ENCODE results near the gene NDRG3. TPM values are rescaled to one million over a fixed set of nuclear protein-coding genes. Genes with fewer than 3 reads are reported as not detected.

Gene NDRG3
- total RNA-seq, 1 donor from 2014 or later = 24.7 TPM

- peak overlapping the region; percentile 57 for H3K27ac Mint-ChIP-seq
Observed at GRCh38 chr20:36775196-36775595, 29.3 kb upstream of the NDRG3 start.

GRCh38 chr20:36773597-36774390 lies 27.9 kb upstream of the NDRG3 start, which contains the start of gene DSN1:
TSS of gene DSN1 (minus strand) at chr20:36773763. CDS start at chr20:36771458, 2,305 bp downstream.
- peak within 1 kb of the TSS; percentile 94 for H3K4me3 Mint-ChIP-seq (ENCODE audit: low read depth)
- peak within 1 kb of the TSS; percentile 99 for H3K27ac Mint-ChIP-seq
- peaks cover 7% of the 10 kb centered on the region for H3K4me1 Mint-ChIP-seq (ENCODE audit: low read depth)
- H3K9me3 Mint-ChIP-seq (ENCODE audit: low read depth) = no peaks in the 10 kb centered on the region
- DNase-seq (ENCODE audit: low spot score, unreplicated experiment) = peak; percentile 99
- H3K36me3 Mint-ChIP-seq (ENCODE audit: insufficient read depth) = peaks cover 2% of the 10 kb centered on the region
- TF ChIP-seq, protein P1, sequence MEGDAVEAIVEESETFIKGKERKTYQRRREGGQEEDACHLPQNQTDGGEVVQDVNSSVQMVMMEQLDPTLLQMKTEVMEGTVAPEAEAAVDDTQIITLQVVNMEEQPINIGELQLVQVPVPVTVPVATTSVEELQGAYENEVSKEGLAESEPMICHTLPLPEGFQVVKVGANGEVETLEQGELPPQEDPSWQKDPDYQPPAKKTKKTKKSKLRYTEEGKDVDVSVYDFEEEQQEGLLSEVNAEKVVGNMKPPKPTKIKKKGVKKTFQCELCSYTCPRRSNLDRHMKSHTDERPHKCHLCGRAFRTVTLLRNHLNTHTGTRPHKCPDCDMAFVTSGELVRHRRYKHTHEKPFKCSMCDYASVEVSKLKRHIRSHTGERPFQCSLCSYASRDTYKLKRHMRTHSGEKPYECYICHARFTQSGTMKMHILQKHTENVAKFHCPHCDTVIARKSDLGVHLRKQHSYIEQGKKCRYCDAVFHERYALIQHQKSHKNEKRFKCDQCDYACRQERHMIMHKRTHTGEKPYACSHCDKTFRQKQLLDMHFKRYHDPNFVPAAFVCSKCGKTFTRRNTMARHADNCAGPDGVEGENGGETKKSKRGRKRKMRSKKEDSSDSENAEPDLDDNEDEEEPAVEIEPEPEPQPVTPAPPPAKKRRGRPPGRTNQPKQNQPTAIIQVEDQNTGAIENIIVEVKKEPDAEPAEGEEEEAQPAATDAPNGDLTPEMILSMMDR (IDR thresholded peaks at IDR 0.05; ENCODE audit: unreplicated experiment) = no peak
- no peaks in the 10 kb centered on the region for H3K27me3 Mint-ChIP-seq

More at GRCh38 chr20:36775196-36775595, 29.3 kb upstream of the NDRG3 start:
- TF ChIP-seq, protein P1 (IDR thresholded peaks at IDR 0.05; ENCODE audit: unreplicated experiment) = no peak
- no peaks in the 10 kb centered on the region for H3K27me3 Mint-ChIP-seq
- H3K9me3 Mint-ChIP-seq (ENCODE audit: low read depth) = no peaks in the 10 kb centered on the region
- no peak for DNase-seq (ENCODE audit: low spot score, unreplicated experiment)
- peaks cover 2% of the 10 kb centered on the region for H3K36me3 Mint-ChIP-seq (ENCODE audit: insufficient read depth)
- peak overlapping the region; percentile 94 for H3K4me3 Mint-ChIP-seq (ENCODE audit: low read depth)
- H3K4me1 Mint-ChIP-seq (ENCODE audit: low read depth) = peaks cover 7% of the 10 kb centered on the region

- H3K36me3 Mint-ChIP-seq (ENCODE audit: insufficient read depth) = peaks cover 2% of the 10 kb centered on the region
- TF ChIP-seq, protein P1 (IDR thresholded peaks at IDR 0.05; ENCODE audit: unreplicated experiment) = no peak
- H3K9me3 Mint-ChIP-seq (ENCODE audit: low read depth) = no peaks in the 10 kb centered on the region
Observed at GRCh38 chr20:36773107-36773596, 27.3 kb upstream of the NDRG3 start.

DNA sequence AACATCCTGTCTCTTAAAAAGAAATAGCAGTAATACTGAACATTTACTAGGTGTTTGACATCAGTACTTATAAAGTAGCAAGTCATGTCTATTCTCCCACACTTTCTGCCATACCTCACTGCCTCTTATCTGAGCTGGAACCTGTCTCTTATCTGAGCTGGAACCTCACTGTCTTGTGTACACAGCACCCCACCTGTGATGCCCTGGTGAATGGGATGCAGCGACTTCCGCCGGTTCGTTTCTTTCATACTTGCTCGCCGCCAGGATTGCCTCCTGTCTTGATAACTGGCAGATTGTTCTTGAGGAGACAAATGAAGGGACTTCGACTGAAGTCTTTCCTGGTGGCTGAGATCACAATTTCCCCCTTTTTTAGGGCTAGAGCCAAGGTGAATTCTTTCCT lies 24.8 kb upstream of the NDRG3 start:
- H3K36me3 Mint-ChIP-seq (ENCODE audit: insufficient read depth) = peaks cover 2% of the 10 kb centered on the region
- H3K4me3 Mint-ChIP-seq (ENCODE audit: low read depth) = no peak overlapping the region
- no peak for DNase-seq (ENCODE audit: low spot score, unreplicated experiment)
- no peaks in the 10 kb centered on the region for H3K9me3 Mint-ChIP-seq (ENCODE audit: low read depth)
- peak overlapping the region; percentile 2 for H3K27ac Mint-ChIP-seq
- no peaks in the 10 kb centered on the region for H3K27me3 Mint-ChIP-seq
- TF ChIP-seq, protein P1 (IDR thresholded peaks at IDR 0.05; ENCODE audit: unreplicated experiment) = no peak
- H3K4me1 Mint-ChIP-seq (ENCODE audit: low read depth) = peaks cover 7% of the 10 kb centered on the region

More at GRCh38 chr20:36773107-36773596, 27.3 kb upstream of the NDRG3 start:
- Mint-ChIP-seq H3K4me3 (ENCODE audit: low read depth) (peak overlapping the region; percentile 94), H3K27me3 (no peaks in the 10 kb centered on the region), H3K4me1 (ENCODE audit: low read depth) (peaks cover 7% of the 10 kb centered on the region), H3K27ac (peak overlapping the region; percentile 99)
- no peak for DNase-seq (ENCODE audit: low spot score, unreplicated experiment)

DNA sequence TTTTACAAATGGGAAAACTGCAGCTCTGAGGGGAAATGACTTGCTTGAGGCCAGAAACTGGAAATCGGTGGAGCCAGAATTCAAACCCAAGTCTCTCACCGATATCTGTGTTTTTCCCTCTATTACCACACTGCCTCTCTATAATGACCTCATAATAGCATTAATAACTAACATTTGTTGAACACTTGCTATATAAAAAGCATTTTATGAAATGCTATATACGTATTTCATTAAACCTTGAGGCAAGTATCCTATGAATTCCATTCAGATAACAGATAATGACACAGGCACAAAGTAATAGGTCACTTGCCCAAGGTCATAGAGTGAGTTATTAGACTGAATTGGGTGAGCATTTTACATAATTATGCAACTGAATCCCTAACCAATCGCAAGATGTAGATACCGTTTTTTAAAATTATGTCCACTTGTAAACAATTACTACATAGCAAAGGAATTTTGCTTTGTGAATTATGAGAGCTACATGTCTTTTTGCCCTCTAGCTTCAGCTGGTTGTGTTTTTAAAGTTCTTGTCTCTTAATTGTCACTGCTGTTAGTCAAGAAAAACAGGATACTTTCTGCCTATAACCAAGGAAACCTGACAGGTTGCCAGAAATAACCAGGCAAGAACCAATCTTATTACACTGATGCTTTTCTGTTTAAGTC lies 23.0 kb upstream of the NDRG3 start:
- Mint-ChIP-seq H3K4me3 (ENCODE audit: low read depth) (no peak overlapping the region), H3K27ac (no peak overlapping the region), H3K4me1 (ENCODE audit: low read depth) (peaks cover 5% of the 10 kb centered on the region), H3K36me3 (ENCODE audit: insufficient read depth) (peaks cover 2% of the 10 kb centered on the region), H3K9me3 (ENCODE audit: low read depth) (no peaks in the 10 kb centered on the region), H3K27me3 (no peaks in the 10 kb centered on the region)
- DNase-seq (ENCODE audit: low spot score, unreplicated experiment) = no peak
- TF ChIP-seq, protein P1 (IDR thresholded peaks at IDR 0.05; ENCODE audit: unreplicated experiment) = no peak

All from progenitor cell of endocrine pancreas (in vitro differentiated cells).